Measurements from ENCODE around the gene SPC24. TPM values are rescaled to one million over a fixed set of nuclear protein-coding genes. Genes with fewer than 3 reads are reported as not detected.

The SPC24 gene
- total RNA-seq, 4 donors from 2014 or later = 4.2 to 6.8 (median 5.7) TPM

DNA sequence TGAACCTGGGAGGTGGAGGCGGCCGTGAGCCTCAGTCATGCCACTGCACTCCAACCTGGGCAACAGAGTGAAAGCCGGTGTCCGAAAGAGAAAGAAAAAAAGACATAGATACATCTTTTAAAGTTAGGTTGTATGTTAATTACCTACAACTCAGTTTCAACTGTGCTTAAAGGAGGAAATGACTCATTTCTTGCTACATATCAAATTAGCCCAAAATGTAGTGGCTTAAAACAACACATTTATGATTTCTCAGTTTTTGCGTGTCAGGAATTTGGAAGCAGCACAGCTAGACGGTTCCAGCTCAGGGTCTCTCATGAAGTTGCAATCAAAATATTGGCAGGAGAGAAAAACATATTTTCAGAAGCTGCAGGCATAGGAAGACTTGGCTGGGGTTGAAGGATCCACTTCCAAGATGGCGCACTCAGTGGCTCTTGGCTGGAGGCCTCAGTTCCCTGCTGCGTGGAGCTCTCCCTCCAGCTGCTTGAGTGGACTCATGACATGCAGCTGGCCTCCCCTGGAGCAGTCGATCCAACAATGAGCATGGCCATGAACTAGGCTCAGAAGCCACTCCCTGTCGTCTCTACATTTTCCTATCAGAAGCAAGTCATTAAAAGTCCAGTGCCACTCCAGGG is 59.3 kb downstream of the SPC24 start:
- H3K4me1 ChIP-seq = peaks cover 0 to 70% (median 10%) of the 10 kb centered on the region in 3 donors
- WGBS, 2 donors (ENCODE audit: low coverage in 1 of 2) = 40 to 67% methylated on average over 6 to 10 of the region's 10 CpGs
- no peak overlapping the region for H3K4me3 ChIP-seq
- peak; percentile 56 for ATAC-seq
- no peaks in the 10 kb centered on the region for H3K27me3 ChIP-seq
- TF ChIP-seq, protein P1, sequence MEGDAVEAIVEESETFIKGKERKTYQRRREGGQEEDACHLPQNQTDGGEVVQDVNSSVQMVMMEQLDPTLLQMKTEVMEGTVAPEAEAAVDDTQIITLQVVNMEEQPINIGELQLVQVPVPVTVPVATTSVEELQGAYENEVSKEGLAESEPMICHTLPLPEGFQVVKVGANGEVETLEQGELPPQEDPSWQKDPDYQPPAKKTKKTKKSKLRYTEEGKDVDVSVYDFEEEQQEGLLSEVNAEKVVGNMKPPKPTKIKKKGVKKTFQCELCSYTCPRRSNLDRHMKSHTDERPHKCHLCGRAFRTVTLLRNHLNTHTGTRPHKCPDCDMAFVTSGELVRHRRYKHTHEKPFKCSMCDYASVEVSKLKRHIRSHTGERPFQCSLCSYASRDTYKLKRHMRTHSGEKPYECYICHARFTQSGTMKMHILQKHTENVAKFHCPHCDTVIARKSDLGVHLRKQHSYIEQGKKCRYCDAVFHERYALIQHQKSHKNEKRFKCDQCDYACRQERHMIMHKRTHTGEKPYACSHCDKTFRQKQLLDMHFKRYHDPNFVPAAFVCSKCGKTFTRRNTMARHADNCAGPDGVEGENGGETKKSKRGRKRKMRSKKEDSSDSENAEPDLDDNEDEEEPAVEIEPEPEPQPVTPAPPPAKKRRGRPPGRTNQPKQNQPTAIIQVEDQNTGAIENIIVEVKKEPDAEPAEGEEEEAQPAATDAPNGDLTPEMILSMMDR (IDR thresholded peaks at IDR 0.05) = no peak
- TF ChIP-seq POLR2AphosphoS5 (IDR thresholded peaks at IDR 0.05) = peak; percentile 68
- peaks cover 0 to 4% (median 0%) of the 10 kb centered on the region in 3 donors for H3K9me3 ChIP-seq
- H3K27ac ChIP-seq = peak overlapping the region; percentile 10 to 98 (median 84)
- peaks cover 0 to 13% of the 10 kb centered on the region in 2 donors for H3K36me3 ChIP-seq

Other genes with a start within 250 kb of the SPC24 start
- gene YIPF2, start 227.1 kb downstream of the SPC24 start, total RNA-seq = 10 to 100 TPM; 25.5 to 47.8 (median 28.1) TPM
- 10 to 100 TPM; 37.6 to 51.1 (median 40.9) TPM for gene TIMM29, start 227.0 kb downstream of the SPC24 start, total RNA-seq
- 10 to 100 TPM; 37.8 to 77.9 (median 51.1) TPM for gene SMARCA4, start 194.8 kb downstream of the SPC24 start, total RNA-seq
- gene LDLR, start 66.3 kb downstream of the SPC24 start, total RNA-seq = 10 to 100 TPM; 14.9 to 68.1 (median 32.6) TPM
- gene KANK2, start 41.8 kb upstream of the SPC24 start, total RNA-seq = 1,000 to 10,000 TPM in 3 of 4 donors, 100 to 1,000 TPM in 1; 913 to 1,808 (median 1,065) TPM
- gene ANGPTL8, start 83.8 kb upstream of the SPC24 start, total RNA-seq = 1 to 10 TPM in 1 of 4 donors, not detected in 3; 2.0 TPM
- gene DOCK6, start 106.7 kb upstream of the SPC24 start, total RNA-seq = 10 to 100 TPM; 18.5 to 43.1 (median 29.1) TPM
- not detected for gene TSPAN16, start 140.4 kb upstream of the SPC24 start, total RNA-seq
- 10 to 100 TPM; 21.5 to 43.7 (median 28.0) TPM for gene RAB3D, start 183.9 kb upstream of the SPC24 start, total RNA-seq
- 100 to 1,000 TPM; 165 to 262 (median 210) TPM for gene TMEM205, start 190.5 kb upstream of the SPC24 start, total RNA-seq
- gene CCDC159, start 190.7 kb upstream of the SPC24 start, total RNA-seq = 10 to 100 TPM in 3 of 4 donors, 1 to 10 TPM in 1; 6.6 to 30.0 (median 19.0) TPM
- gene PLPPR2, start 199.7 kb upstream of the SPC24 start, total RNA-seq = 10 to 100 TPM; 20.5 to 57.7 (median 44.9) TPM
- gene SWSAP1, start 218.9 kb upstream of the SPC24 start, total RNA-seq = 1 to 10 TPM in 2 of 4 donors, under 1 TPM in 2; 0.62 to 2.6 (median 1.0) TPM
- 1 to 10 TPM in 3 of 4 donors, under 1 TPM in 1; 0.62 to 5.1 (median 2.7) TPM for gene EPOR, start 228.5 kb upstream of the SPC24 start, total RNA-seq

Data from gastroesophageal sphincter (tissue), 4 donors.